HK-2 (cell line): ENCODE measurements around the gene CEMP1.

Experiments used
- DNase-seq: peaks from one replicate; pipeline ENCODE4 v3.0.0-alpha.2; 2018; ENCODE audit not compliant: unreplicated experiment

The CEMP1 gene

GRCh38 chr16:2501946-2502895 lies 29.0 kb downstream of the CEMP1 start:
- DNase-seq, result no peak

- DNase-seq, result peak; percentile 82
Measured at GRCh38 chr16:2500918-2501750, 30.1 kb downstream of the CEMP1 start.

DNA sequence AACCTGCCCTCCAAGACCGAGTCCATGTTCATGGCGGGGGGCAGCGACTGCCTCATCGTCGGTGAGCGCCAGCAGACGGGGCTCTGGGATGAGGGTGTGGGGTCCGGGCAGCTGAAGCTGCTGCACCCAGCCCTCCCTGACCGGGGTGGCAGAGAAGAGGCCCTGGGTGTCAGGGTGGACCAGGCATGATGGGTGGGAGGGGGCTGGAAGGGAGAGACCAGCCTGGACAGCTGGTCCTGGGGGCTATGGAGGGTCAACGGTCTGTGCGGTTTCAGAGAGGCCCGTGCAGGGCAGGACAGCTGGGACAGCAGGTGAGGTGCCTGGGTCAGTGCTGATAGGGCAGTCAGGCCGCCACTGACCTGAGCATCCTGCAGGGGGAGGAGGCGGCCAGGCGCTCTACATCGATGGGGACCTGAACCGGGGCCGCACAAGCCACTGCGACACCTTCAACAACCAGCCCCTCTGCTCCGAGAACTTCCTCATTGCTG lies 30.7 kb downstream of the CEMP1 start:
- DNase-seq, result no peak

GRCh38 chr16:2499890-2500429 lies 31.2 kb downstream of the CEMP1 start:
- no peak for DNase-seq

GRCh38 chr16:2499454-2499853 lies 31.8 kb downstream of the CEMP1 start:
- no peak for DNase-seq

DNA sequence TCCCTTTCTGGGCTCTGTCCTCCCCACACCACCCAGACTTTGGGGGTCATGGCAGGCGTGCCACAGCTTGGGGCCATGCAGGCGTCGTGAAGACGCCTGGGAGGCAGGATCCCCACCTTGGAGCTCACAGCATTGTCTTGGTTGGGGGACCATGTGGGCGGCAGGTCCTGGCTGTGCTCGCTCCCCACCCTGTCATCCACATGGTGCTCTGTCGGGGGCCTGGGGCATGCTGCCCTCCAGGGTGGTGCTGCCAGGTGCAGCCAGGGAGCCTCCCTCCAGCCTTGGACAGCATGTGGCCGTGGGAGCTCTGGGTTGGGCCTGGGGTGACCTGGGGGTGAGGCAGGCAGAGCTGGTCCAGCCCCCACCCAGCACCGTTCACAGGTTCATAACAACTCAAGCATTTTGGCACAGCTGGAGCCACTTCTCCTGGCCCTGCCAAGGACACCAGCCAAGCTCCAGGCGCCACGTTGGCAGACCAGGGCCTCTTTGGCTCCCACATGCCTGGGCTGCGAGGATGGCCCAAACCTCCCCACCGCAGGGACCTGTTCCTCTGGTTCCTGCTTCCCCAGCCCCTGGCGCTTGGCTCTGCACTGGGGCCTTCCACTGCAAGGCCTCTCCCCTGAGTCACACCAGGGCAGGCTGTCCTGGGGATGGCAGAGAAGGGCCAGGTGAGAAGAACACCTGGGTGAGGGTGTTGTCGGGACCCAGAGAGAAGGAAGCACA lies 32.5 kb downstream of the CEMP1 start:
- no peak for DNase-seq

DNA sequence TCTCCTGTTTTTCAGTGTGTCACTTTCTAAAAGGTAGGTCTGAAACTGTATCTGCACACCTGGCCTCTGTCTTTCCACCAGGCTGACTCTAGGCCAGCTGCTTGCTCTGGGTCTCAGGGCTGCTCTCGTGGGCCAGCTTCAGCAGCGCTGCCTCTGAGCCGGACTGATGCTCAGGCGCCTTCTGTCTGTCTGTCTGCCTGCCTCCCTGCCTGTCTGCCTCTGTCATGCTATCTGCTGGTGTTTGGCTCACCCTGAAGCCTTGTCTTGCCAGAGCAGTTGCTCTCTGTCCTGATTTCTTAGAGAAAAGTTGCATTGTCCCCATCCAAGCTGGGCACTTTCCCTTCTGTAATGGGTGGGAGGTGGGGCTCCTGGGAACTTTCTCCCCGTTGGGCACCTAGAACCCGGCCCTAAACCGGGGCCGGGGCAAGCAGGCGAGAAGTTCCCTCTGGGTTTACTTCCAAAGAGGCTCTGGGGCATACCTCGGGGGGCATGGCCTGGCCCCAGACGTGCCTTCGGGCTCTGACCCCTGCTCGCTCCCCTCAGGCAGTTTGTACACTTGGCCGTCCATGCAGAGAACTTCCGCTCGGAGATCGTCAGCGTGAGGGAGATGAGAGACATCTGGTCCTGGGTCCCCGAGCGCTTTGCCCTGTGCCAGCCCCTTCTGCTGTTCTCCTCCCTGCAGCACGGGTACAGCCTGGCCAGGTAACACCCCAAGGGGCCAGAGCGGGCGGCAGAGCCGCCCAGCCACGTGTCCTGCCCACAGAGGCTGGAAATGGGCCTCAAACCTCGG lies 33.3 kb downstream of the CEMP1 start:
- no peak for DNase-seq

GRCh38 chr16:2497116-2497630 lies 34.0 kb downstream of the CEMP1 start:
- DNase-seq, result no peak

DNA sequence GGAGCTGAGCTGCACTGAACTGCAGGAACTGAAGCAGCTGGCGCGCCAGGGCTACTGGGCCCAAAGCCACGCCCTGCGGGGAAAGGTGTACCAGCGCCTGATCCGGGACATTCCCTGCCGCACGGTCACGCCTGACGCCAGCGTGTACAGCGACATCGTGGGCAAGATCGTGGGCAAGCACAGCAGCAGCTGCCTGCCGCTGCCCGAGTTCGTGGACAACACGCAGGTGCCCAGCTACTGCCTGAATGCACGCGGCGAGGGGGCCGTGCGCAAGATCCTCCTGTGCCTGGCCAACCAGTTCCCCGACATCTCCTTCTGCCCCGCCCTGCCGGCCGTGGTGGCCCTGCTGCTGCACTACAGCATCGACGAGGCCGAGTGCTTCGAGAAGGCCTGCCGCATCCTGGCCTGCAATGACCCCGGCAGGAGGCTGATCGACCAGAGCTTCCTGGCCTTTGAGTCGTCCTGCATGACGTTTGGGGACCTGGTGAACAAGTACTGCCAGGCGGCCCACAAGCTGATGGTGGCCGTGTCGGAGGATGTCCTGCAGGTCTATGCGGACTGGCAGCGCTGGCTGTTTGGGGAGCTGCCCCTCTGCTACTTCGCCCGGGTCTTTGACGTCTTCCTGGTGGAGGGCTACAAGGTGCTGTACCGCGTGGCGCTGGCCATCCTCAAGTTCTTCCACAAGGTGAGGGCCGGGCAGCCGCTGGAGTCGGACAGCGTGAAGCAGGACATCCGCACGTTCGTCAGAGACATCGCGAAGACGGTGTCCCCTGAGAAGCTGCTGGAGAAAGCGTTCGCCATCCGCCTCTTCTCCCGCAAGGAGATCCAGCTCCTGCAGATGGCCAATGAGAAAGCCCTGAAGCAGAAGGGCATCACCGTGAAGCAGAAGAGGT lies 34.7 kb downstream of the CEMP1 start:
- DNase-seq, result no peak

- no peak for DNase-seq
Measured at GRCh38 chr16:2495041-2495440, 36.2 kb downstream of the CEMP1 start.

- no peak for DNase-seq
Measured at GRCh38 chr16:2494616-2495015, 36.6 kb downstream of the CEMP1 start.

GRCh38 chr16:2493605-2494004 lies 37.6 kb downstream of the CEMP1 start:
- no peak for DNase-seq

DNA sequence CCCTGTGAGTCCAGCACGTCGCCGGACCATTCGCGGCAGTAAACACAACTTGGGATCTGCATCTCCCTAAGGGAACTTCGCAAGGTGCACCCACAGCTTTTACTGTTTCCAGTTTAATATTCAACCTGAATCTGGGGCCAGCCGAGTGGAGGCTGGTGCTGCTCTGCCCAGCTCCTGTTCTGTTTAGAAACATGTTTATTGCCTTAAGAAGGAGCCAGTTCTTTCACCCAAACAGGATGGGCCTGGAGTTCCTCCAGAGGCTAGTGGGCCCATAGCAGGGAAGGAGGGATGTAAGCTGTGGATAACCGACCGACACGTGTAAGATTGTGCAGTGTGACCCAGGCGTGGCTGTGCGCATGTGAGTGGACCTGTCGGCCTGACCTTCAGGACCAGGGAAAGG lies 38.9 kb downstream of the CEMP1 start:
- DNase-seq, result no peak

DNA sequence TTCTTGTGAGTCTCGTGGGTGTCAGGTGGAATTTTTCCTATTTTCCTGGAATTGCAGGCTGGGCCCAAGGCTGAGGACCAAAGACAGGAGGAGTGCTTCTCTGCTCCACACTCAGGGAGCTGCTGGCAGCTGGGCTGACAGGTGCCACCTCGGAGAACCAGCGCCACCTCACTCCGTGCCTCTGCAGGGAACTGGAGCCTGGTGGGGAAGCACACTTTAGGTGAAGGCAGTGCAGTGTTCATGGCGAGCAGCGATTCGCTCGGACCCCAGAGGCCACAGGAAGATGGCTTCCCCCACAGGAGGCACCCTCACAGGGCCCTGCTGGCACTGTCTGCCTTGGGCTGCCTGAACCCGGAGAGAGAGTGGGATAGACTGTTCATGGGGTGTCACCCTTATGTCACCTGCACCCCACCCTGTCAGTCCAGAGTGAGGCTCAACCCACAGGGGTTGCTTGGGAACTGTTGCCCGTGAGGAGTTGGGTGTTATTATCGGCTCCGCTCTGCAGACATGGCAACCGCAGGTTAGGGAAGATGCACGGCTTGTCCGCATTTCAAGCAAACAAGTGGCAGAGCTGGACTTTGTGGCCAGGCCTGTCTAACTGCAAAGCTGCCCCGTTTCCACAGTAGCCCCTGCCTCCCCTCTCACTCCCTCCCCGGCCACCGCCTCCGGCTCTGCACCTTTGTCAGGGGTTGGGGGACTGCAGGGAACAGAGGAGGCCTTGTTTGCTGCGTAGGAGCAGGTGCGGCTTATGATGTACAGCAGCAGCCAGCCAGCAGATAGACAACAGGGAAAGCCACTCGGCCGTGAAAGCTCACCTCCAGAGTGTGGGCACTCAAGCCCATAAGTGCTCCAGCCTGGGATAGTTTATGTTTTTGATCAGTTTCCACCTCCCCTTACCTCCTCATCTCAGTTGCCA lies 40.8 kb downstream of the CEMP1 start:
- no peak for DNase-seq

- no peak for DNase-seq
Measured at GRCh38 chr16:2489581-2489980, 41.6 kb downstream of the CEMP1 start.

DNA sequence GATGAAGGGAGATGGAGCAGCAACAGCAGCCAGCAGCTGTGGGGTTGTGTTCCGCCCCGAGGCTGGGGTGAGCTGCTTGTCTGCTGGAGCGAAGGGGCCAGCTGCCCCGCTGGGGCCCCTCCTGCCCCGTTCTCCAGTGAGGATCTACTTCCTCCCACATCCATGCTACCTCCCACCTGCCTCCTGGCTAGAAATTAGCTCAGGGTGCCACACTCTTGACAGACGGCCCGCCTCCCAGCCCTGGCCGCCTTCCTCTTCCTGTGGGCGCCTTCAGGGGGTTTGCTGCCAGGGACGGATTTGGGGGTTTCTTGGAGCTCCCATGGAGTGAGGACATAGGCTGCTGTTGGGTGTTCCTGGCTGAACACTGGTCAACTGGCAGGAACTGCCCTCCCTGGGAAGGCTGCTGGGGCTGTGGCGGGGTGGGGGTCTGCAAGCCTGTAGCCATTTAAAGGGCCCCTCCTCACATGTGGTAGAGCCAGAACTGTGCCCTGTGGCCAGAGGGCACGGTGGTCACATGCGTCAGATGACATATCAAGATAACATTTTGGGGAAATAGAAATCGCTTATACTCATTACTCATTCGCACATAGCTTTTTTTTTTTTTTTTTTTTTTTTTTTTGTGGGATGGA lies 43.2 kb downstream of the CEMP1 start:
- no peak for DNase-seq

GRCh38 chr16:2487517-2487842 lies 43.7 kb downstream of the CEMP1 start:
- no peak for DNase-seq
